Neural progenitor cell (in vitro differentiated cells): ENCODE measurements around the gene MRPL33.

Source experiments
- CTCF ChIP-seq: fragments of 200-600 bp; sonication (generic); IDR thresholded peaks from 2 replicates; pipeline ENCODE4 v1.5.1; 2017; ENCODE audit warnings: antibody characterized with exemption, mild to moderate bottlenecking
- EZH2phosphoT487 ChIP-seq: fragments of 200-600 bp; sonication (generic); IDR thresholded peaks from 2 replicates; pipeline ENCODE4 v1.6.1; 2017; ENCODE audit warnings: antibody characterized with exemption

GRCh38 chr2:27804146-27804545 lies 32.6 kb downstream of the MRPL33 start:
- TF ChIP-seq CTCF (no peak), EZH2phosphoT487 (no peak)
